Adrenal gland (tissue), 12 donors: ENCODE data around the gene RETN. TPM values are rescaled to one million over a fixed set of nuclear protein-coding genes. Genes with fewer than 3 reads are reported as not detected.

Experiments
- DNase-seq, 7 donors: peaks; one replicate each; pipeline ENCODE4 v3.0.0-alpha.2; 2019 to 2020
- H3K27ac ChIP-seq, 5 donors: fragments of 200-600 bp; sonication (generic) in 4 of 5; 1 replicate in 3 of 5; 2 replicates in 2 of 5; pipeline versions ENCODE4 v1.5.1 to v1.8.0; 2016 to 2020; ENCODE audit warnings: mild to moderate bottlenecking in 1 of 5
- H3K27me3 ChIP-seq: fragments of 200-600 bp; 2 replicates; pipeline ENCODE4 v1.8.0; 2021
- H3K36me3 ChIP-seq, 2 donors: fragments of 200-600 bp; replicated peaks in 1 of 2; 1 replicate in 1 of 2; 2 replicates in 1 of 2; pipeline versions ENCODE4 v1.5.1 to v1.8.0; 2018 to 2022
- H3K4me1 ChIP-seq, 2 donors: fragments of 200-600 bp; replicated peaks in 1 of 2; 1 replicate in 1 of 2; 2 replicates in 1 of 2; pipeline versions ENCODE4 v1.5.1 to v1.8.0; 2018 to 2021
- H3K4me3 ChIP-seq, 4 donors: fragments of 200-600 bp; sonication (generic) in 3 of 4; one replicate each; pipeline ENCODE4 v1.5.1; 2016 to 2018
- H3K9me3 ChIP-seq, 3 donors: fragments of 200-600 bp; sonication (generic) in 1 of 3; replicated peaks in 1 of 3; 1 replicate in 2 of 3; 2 replicates in 1 of 3; pipeline versions ENCODE4 v1.5.1 to v1.8.0; 2016 to 2021
- CTCF ChIP-seq, 6 experiments: fragments of 450-650 bp in 4 of 6; fragments of 200-600 bp in 2 of 6; sonication (generic) in 1 of 6; IDR thresholded peaks; 1 replicate in 5 of 6; 2 replicates in 1 of 6; pipeline versions ENCODE4 v1.5.1 to v1.8.0; 2016 to 2021; ENCODE audit warnings: antibody characterized with exemption in 6 of 6, mild to moderate bottlenecking in 2 of 6, moderate library complexity in 1 of 6
- POLR2A ChIP-seq, 2 donors: fragments of 450-650 bp; IDR thresholded peaks; one replicate each; pipeline ENCODE4 v1.6.1; 2017; ENCODE audit warnings: antibody characterized with exemption in 2 of 2, mild to moderate bottlenecking in 2 of 2, moderate library complexity in 1 of 2
- WGBS, 4 donors: extraction: QIAGEN DNeasy Blood & Tissue Kit in 2 of 4; methylation state at CpG; one replicate each; pipeline versions ENCODE4 v1.1.5 to v1.1.7; 2013 to 2017; 5-methylcytosine and 5-hydroxymethylcytosine counted together
- intact Hi-C, 2 donors: fragments of 100-400 bp; cut with DNase I; formaldehyde crosslinking; loops; one replicate each; pipeline versions ENCODE4 v1.14.1 to v1.15.0; 2022 to 2023
- polyA plus RNA-seq, 3 donors: library from polyadenylated mRNA; stranded (reverse); fragments of 200-250 nt in 2 of 3; fragments of 350-450 nt in 1 of 3; fragmentation: Illumina TruSeq in 1 of 3; extraction: RNeasy Lipid Tissue Mini Kit (QIAGEN cat#74804) in 1 of 3; gene quantifications; one replicate each; pipeline ENCODE4 v1.2.3, GENCODE V29; 2013 to 2014
- total RNA-seq, 9 donors: library from RNA; depleted of rRNA in 4 of 9; stranded (reverse); fragments of >200 nt in 4 of 9; fragments of 120-200 nt in 1 of 9; fragmentation: NEBNext Ultra II Directional in 1 of 9; extraction: Animal tissue kit (Norgen Biotek cat#: 25700) in 1 of 9; gene quantifications; one replicate each; pipeline versions ENCODE4 v1.1.0 to v1.2.4, GENCODE V29; 2013 to 2023
- donor health status: healthy with polysubstance abuse.
- donor health status: Bipolar disorder and iron deficiency.
- donor health status: DM: yes; HTN: yes; CAD: no.
- donor health status: DM: no; HTN: no; CAD: no.
- donor health status: DM: no; HTN: no; CAD: no.
- donor health status: DM: yes; HTN: yes; CAD: no.

The RETN gene
- total and polyA plus RNA-seq, 12 donors = 0.54 to 42.9 (median 0.78) TPM; not detected in 5

GRCh38 chr19:7709932-7710460 lies 41.1 kb downstream of the RETN start:
- no peaks in the 10 kb centered on the region for H3K4me1 ChIP-seq
- no peaks in the 10 kb centered on the region for H3K27me3 ChIP-seq
- H3K4me3 ChIP-seq = no peak overlapping the region
- no peaks in the 10 kb centered on the region for H3K36me3 ChIP-seq
- intact Hi-C loops = no loop called here
- no peak overlapping the region for H3K27ac ChIP-seq
- no peak for DNase-seq
- 73 to 93% (median 76%) methylated on average over 7 to 10 of the region's 10 CpGs for WGBS, 4 donors
- no peaks in the 10 kb centered on the region for H3K9me3 ChIP-seq
- TF ChIP-seq CTCF (IDR thresholded peaks at IDR 0.05) (no peak), POLR2A (IDR thresholded peaks at IDR 0.05) (no peak)

GRCh38 chr19:7710616-7711015 lies 41.8 kb downstream of the RETN start:
- 75 to 91% (median 84%) methylated on average over 5 of the region's 5 CpGs for WGBS, 4 donors
- no peaks in the 10 kb centered on the region for H3K27me3 ChIP-seq
- TF ChIP-seq POLR2A (IDR thresholded peaks at IDR 0.05) = no peak
- no peak for TF ChIP-seq CTCF (IDR thresholded peaks at IDR 0.05)
- no peaks in the 10 kb centered on the region for H3K36me3 ChIP-seq
- H3K27ac ChIP-seq = no peak overlapping the region
- DNase-seq = no peak
- no peaks in the 10 kb centered on the region for H3K9me3 ChIP-seq
- no peaks in the 10 kb centered on the region for H3K4me1 ChIP-seq
- no peak overlapping the region for H3K4me3 ChIP-seq
- intact Hi-C loops = no loop called here

GRCh38 chr19:7715671-7716070 lies 46.8 kb downstream of the RETN start:
- 56 to 86% (median 66%) methylated on average over 1 of the region's 1 CpG for WGBS, 4 donors
- Histone ChIP-seq H3K27me3 (no peaks in the 10 kb centered on the region), H3K4me3 (no peak overlapping the region), H3K9me3 (no peaks in the 10 kb centered on the region), H3K36me3 (no peaks in the 10 kb centered on the region), H3K27ac (no peak overlapping the region), H3K4me1 (no peaks in the 10 kb centered on the region)
- no peak for DNase-seq
- intact Hi-C loops = no loop called here
- TF ChIP-seq CTCF (IDR thresholded peaks at IDR 0.05) = no peak

GRCh38 chr19:7716762-7717161 lies 47.9 kb downstream of the RETN start:
- H3K4me1 ChIP-seq = no peaks in the 10 kb centered on the region
- H3K27ac ChIP-seq = no peak overlapping the region
- H3K36me3 ChIP-seq = no peaks in the 10 kb centered on the region
- 59 to 87% (median 77%) methylated on average over 1 of the region's 1 CpG for WGBS, 4 donors
- intact Hi-C loops = no loop called here
- no peak overlapping the region for H3K4me3 ChIP-seq
- no peak for TF ChIP-seq POLR2A (IDR thresholded peaks at IDR 0.05)
- TF ChIP-seq CTCF (IDR thresholded peaks at IDR 0.05) = no peak
- no peak for DNase-seq
- no peaks in the 10 kb centered on the region for H3K9me3 ChIP-seq
- H3K27me3 ChIP-seq = no peaks in the 10 kb centered on the region
